HG03066 (cell line): ENCODE measurements around the gene GLG1.
"Not testable (repeated sequence)": the region's sequence is repeated elsewhere in the genome, so short reads cannot be mapped to it uniquely, and the experiment has no call there.

Experiments used
- ATAC-seq: cut with Tn5 transposase; IDR thresholded peaks from one replicate; pipeline ENCODE4 v1.9.1; 2021; ENCODE audit warnings: low read depth; ENCODE audit not compliant: unreplicated experiment

GLG1 gene

DNA sequence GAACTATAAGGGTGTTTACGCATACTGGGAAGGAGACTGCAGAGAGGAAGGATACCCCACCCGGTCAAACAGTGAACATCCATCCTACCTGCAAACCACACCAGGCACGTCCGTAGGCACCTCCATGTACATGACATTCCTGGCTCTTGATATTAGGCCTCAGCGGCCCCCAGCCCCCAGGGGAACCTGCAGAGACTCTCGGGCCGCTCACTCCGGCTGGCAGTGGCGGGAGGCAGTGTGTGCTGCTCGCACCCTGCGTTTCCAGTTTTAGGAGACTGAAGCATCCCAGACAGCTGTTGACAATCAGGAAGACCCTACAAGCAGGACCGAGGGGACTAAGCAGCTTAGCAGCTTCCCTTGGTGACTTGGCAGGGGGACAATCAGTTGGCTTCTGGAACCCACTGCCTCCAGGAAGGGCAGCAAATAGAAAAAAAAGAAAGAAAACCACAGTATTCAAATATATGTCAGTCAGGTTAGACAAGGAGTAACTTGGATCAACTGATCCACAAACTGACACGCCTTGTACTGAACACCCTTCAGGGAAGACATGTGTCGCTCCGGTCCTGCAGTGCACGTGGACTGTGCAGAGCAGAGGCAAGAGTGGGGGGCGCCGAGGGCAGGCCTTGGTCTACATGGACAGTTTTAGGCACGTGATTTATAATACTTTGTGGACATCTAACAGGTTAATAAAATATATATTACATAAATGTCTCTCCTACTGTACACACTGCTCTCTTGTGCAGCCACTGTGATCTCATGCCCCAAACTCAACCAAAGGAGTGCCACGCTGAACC is 155.8 kb downstream of the GLG1 start:
- ATAC-seq: no peak

DNA sequence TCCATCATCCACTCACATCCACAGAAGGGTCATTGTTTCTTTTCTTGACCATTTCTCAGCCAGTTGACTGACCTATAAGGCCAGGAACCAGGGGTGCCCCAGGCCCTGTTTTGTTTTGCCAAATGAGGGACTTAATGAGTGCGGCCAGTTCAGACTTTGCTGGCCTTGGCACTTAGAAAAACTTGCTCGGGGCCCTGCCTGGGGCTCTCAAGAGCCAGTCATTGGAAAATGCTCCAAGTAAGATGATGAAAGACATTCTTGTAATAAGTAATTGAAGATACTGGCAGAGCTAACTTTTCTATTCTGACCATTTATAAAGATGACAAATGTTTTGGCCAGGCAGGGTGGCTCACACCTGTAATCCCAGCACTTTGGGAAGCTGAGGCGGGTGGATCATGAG is 156.7 kb downstream of the GLG1 start:
- ATAC-seq: no peak

DNA sequence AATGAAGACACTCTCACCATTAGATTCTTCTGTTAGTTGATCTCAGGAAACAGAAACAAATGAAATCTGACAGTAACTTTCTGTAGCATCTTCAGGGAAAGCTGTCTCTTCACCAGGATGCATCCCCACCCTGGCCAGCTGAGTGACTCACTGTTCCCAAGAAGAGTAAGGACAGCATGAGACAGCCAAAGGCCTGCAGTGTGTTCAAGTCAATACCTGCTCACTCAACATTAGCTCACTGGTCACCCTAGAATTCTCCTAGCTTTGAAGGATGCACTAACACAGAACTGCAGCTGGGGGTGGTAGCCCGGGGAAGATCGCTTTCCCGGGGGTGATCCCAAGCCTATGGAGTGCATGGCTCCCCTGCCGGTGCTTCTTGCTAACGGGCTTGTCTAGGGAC is 157.4 kb downstream of the GLG1 start:
- ATAC-seq: no peak

DNA sequence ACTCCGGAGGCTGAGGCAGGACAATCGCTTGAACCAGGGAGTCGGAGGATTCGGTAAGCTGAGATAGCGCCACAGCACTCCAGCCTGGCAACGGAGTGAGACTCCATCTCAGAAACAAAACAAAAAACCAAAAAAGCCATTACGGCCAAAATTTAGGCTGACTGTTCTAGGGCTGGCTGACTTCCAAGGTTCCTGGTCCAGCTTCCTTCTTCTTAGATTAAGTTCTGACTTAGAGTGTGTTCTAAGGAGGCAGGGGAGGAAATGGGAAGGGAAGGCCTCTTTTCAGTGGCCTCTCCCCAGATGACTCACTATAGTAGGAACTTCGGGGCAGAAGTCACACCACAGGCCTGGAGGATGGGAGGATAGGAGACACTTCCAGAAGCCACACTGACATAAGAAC is 157.9 kb downstream of the GLG1 start:
- no peak for ATAC-seq

DNA sequence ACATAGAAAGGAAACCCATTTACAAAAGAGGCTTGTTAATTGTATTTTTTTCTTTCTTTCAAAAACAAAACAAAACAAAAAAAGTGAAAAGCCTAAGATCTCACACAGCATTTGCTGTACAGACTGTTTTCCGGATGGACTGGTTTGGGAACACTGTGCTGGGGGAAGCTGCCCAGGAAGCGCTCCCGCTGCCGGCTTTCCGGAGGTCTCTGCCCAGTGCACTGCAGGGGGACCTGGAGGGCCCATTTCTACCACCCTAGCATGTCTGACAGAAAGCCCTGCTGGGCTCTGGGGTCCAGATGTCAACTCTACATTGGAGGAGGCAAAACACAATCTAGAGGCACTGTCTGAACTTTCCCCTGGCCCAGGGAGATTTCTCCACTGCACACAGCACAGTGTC is 159.3 kb downstream of the GLG1 start:
- no peak for ATAC-seq

DNA sequence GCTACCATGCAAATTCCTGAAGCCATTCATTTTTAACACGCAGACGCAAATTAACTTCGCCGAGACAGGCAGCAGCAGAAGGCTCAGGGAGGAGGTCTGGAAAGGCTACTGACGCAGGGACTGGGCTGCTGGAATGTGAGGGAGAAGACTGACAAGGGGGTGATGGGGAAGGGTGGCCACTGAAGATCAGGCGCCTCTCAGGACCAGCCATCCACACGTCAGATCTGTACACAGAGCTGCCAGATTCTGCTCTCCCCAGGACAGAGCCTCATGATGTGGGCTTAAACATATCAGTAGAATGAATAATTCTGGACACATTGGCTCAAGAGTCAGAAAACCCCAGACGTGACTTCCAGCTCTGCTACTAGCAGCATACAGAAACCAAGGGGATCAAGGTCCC is 160.0 kb downstream of the GLG1 start:
- ATAC-seq: no peak

DNA sequence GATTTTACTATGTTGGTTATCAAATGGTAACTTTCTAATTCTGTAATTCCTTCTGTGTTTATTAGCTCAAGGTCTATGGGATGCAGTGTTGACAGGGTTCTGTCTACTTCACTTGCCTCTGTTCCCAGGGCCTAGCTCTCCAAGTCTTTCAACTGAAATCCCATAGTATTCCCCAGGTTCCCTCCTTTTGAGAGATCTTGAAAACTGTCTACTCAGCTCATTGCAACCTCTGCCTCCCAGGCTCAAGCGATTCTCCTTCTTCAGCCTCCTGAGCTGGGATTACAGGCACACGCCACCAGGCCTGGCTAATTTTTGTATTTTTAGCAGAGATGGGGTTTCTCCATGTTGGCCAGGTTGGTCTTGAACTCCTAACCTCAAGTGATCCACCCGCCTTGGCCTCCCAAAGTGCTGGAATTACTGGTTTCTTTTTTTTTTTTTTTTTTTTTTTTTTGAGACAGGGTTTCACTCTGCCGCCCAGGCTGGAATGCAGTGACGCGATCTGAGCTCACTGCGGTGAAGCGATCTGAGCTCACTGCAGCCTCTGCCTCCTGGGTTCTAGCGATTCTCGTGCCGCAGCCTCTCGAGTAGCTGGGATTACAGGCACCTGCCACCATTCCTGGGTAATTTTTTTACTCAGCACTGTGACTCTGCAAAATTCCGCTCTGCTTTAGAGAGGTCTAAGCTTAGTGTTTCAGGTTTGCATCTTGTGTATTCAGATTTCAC is 163.1 kb downstream of the GLG1 start:
- not testable (repeated sequence) for ATAC-seq

DNA sequence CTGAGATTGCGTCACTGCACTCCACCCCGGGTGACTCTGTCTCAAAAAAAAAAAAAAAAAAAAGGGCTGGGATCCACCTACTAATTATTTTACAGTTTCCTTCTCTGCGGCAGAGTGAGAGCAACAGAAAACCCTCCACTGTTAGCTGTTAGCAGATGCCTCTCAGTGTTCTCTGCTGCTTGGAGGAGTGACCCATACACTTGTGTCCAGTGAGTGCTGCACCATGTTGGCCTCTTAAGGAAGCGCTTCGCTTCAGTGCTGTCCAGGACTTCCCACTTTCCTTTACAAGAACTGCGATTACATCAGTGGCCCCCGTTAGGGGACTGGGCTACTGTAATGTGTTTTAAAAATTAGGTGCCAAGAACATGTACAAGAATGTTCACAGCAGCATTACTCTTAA is 167.2 kb downstream of the GLG1 start:
- ATAC-seq: no peak

DNA sequence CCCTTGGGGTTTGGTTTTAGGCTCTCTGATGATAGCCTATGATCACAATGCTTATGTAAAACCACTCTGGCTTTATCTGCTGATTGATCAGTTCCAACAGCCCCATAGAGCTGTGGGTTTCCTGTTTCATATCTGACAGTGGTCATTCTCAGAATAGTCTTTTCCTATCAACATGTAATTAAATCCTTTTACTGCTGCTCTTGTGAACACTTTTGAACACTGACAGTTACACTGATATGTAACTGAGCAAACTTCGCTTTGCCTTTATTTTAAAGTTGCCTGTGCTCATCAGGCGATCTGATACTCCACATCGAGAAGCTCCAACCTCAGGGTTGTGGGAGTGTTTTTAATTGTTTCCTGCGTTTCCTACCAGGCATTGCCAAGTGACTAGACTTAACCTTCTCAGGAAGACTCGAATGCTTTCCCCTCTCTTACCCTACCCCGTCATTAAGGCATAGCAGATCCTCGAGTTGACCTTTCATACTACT is 168.4 kb downstream of the GLG1 start:
- ATAC-seq: no peak

DNA sequence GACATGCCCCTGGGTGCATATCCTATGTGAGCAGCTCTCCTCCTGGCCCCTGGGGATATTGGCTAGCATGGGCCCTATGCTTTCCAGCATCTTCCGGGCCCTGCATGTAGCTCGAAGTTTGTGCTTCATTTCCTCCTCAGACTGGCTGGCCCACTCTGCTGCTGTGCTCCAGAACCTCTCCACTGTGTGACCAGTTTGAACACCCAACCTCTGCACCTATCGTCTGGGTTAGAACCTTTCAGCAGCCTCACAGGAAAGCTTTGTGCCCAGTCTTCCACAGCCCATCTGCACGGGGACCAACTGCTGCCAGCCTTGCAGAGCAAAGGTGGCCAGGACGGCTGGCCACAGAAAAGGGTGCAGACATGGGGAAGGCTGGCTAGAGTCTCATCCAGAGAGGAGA is 175.4 kb downstream of the GLG1 start:
- no peak for ATAC-seq

DNA sequence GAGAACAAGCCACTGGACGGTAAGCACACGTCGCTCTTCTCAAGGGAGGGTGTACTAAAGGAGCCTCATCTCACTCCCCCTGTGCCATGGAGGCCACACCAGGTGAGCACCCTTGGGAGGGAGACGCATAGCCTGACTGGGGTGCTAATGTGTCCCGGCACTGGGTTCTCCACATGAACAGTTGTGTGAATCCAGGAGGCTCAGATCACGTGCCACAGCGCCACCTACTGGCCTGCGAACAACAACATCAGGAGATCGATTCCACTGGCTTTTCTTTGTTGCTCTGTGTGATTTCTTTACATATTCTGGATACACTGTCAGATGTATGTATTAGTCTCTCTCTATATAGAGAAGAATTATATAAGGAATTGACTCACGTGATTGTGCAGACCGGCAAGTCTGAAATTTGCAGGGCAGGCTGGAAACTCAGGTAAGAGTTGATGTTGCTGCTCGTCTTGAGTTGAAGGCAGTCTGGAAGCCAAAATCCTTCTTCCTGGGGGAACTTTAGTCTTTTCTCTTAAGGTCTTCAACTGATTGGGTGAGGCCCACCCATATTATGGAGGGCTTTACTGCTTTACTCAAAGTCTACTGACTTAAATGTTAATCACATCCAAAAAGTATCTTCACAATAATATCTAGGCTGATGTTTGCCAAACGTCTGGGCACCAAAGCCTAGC is 176.7 kb downstream of the GLG1 start:
- ATAC-seq: not testable (repeated sequence)

DNA sequence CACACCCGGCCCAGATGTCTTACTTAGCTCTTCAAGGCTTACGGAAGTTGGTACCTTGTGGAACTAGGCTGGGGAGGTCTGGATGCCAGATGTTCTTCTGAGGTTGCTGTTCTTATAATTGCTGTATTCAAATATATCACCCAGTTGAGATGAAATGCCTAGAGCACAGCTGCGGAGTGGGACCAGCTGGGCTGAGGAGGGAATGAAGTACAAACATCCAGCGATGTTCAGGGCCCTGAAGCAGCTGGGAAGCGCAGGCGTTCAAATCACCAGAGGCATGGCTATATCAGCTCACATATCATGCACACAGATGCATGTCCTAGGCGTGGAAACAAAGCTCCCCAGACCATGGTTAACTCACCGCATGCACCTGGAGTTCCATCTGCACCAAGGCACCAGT is 178.4 kb downstream of the GLG1 start:
- ATAC-seq: not testable (repeated sequence)

DNA sequence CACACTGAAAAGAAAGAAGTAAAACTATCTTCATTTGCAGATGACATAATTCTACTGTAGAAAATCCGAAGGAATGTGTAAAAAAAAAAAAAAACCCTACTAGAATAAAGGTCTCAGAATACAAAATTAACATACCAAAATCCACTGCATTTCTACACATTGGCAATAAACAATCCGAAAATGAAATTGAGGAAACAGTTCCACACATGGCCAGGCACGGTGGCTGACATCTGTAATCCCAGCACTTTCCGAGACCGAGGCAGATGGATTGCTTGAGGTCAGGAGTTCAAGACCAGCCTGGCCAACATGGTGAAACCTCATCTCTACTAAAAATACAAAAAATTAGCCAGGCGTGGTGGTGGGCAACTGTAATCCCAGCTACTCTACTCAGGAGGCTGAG is 181.2 kb downstream of the GLG1 start:
- not testable (repeated sequence) for ATAC-seq

DNA sequence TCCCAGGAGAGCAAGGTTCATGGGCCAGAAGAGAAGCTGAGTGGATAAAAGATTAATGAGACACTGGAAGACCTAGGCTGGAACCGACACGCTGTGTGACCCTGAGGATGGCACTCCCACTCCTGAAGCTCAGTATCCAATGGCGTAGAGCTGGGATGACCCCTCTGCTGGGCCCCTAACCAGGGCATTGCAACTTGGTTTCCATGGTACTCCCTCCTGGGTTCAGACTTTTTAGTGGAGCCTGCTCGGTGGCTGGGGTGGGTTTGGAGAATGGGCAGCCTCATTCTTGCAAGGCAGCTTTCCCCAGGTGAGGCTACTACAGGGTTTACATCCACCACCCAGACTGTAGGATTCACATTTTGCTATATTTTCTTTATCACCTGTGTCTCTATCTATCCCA is 183.2 kb downstream of the GLG1 start:
- not testable (repeated sequence) for ATAC-seq

DNA sequence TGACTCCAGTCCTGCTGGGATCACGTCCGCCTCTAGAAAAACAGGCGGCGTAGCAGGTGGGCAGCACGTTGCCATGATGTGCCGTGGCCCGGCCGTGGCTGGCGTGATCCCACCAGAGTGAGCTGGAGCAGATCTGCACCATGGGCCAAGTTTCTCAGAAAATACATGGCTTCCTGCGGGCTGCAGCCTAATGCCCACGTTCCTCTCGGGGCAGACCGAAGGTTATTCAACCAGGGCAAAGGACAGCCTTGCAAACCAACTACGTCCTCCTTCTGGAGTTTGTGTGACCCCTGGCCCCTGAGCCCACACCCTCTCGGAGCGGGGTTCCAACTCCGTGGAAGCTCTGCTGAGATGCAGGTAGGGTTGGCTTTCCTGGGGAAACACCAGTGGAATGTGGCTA is 184.8 kb downstream of the GLG1 start:
- not testable (repeated sequence) for ATAC-seq

DNA sequence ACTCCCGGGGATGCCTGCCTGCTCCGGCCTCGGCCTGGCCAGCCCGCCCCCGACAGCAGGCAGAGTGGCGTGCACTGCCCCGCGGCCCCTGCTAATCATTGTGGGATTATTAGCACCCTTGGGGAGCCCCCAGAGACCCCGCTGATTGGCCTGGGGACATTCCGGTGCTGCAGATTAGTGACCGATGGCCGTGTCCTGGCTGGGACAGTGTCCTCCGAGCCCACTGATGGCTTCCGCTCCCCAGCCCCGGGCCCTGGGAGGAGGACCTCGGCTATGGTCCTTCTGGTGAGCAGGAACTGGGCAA is 185.5 kb downstream of the GLG1 start:
- not testable (repeated sequence) for ATAC-seq

DNA sequence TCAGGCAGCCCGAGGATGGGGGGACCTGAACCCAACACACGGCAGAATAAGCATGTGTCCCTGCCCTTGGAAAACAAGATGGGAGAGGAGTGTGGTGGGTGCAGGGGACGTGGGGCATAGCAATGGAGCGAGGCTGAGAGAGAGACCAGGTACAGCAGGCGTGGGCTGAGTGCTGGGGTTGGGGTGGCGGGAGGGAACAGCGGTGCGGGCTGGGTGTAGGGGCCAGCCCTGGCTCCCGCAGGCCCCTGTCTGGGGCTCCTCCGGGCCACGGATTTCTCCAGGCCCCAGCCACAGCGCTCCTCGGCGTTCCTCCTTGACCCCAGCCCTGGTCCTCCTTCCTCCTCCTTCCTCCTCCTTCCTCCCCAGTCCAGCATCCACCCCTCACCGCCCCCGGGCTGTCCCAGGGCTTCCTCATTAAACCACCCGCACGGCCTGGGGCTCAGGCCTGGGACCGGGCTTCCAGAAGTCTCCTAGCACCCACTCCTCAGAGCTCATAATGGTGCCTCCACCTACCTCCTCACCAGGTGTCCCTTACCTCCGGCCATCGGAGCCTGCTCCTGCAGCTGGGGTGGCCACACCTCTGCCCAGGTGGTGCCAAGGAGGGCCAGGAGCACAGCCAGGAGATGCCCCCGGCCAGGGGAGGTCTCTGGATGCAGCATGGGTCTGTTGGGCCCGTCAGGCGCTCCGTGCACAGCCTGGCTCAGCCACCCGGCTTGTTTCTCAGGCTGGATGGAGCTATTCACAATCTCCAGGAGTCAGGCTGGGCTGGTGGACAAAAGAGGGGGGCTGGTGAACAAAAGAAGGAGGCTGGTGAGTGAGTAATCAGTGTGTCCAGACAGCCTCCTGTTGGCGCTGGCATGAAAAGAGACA is 186.1 kb downstream of the GLG1 start, which contains the start of gene CLEC18B:
TSS of gene CLEC18B (minus strand) at position 867 of the 870 bp plus-strand sequence. CDS start at position 659, 208 bp downstream.
- ATAC-seq: not testable (repeated sequence)

DNA sequence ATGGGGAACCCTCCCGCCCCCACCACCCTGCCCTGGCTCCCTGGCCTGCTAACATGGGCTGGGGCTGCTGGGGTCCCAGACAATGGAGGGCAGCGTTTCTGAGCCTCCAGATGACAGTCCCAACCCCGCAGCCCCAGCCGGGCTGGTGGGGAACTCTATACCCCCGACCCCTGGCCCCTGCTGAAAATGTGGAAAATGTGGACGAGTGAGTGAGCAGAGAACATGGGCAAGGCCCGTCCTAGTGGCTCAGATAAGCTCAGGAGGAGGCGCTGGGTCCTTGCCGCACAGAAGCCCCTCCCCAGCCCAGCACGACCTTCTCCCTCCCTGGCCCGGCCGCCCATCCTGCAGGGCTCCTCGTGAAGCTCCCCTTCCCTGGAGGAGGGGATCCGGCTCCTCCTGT is 187.1 kb downstream of the GLG1 start:
- not testable (repeated sequence) for ATAC-seq

DNA sequence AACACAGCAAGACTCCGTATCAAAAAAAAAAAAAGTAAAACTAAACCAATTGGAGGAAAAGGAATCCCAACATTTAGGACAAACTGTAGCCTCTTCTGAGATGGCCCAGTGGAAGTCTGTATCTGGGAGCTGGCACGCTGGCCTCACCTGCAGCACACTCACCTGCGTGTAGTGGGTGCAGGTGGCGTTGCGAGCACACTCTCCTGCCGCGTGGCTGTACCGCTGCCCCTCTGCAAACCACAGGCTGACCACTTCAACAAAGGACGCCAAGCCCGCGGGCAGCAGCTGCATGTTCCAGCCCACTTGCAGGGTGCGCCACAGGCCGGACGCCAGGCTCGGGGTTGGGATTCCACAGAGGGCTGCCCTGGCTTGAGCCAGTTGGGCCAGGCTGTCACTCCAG is 189.0 kb downstream of the GLG1 start:
- not testable (repeated sequence) for ATAC-seq

DNA sequence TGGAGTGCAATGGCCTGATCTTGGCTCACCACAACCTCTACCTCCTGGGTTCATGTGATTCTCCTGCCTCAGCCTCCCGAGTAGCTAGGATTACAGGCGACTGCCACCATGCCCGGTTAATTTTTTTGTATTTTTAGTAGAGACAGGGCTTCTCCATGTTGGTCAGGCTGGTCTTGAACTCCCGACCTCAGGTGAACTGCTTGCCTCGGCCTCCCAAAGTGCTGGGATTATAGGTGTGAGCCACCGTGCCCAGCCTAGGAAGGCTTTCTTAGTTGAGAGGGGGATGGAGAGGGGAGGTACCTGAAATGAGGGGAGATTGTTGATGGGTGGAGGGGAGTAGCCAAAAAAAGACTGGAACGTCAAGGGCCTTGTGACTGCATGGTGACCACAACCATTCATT is 193.0 kb downstream of the GLG1 start:
- not testable (repeated sequence) for ATAC-seq
